ENCODE data around the gene NEK7.

DNA sequence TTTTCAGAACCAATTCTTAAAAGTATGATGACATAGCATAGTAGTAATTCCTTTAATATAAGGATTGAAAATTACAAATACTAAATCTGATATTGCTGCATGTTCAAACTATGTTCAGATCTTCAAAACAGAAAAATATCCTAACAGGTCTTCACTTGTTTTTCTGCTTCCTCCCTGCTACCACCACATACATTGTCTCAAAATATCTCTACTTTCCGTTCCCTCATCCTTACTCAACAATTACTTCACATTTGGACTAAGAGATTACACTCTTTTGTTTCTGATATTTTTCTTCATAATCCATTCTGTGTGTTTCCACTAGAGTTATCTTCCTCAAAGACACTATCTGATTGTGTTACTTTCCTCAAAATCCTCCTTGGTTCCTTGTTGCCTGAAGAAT, 125.1 kb downstream of the NEK7 start:
- TF ChIP-seq, protein P1, sequence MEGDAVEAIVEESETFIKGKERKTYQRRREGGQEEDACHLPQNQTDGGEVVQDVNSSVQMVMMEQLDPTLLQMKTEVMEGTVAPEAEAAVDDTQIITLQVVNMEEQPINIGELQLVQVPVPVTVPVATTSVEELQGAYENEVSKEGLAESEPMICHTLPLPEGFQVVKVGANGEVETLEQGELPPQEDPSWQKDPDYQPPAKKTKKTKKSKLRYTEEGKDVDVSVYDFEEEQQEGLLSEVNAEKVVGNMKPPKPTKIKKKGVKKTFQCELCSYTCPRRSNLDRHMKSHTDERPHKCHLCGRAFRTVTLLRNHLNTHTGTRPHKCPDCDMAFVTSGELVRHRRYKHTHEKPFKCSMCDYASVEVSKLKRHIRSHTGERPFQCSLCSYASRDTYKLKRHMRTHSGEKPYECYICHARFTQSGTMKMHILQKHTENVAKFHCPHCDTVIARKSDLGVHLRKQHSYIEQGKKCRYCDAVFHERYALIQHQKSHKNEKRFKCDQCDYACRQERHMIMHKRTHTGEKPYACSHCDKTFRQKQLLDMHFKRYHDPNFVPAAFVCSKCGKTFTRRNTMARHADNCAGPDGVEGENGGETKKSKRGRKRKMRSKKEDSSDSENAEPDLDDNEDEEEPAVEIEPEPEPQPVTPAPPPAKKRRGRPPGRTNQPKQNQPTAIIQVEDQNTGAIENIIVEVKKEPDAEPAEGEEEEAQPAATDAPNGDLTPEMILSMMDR (IDR thresholded peaks at IDR 0.05) = no peak
- TF ChIP-seq POLR2AphosphoS5 (IDR thresholded peaks at IDR 0.05) = no peak
